BJ (cell line): ENCODE measurements around the gene ETV6. TPM values are rescaled to one million over a fixed set of nuclear protein-coding genes. Genes with fewer than 3 reads are reported as not detected.

Experiments
- CTCF ChIA-PET: fragments of 350-600 bp; formaldehyde crosslinking; extraction: SDS; loops from one replicate; lab custom pipeline; 2021; ENCODE audit warnings: antibody characterized with exemption, inconsistent platforms; lab: Yijun Ruan, JAX
- POLR2A ChIA-PET: fragments of 300-600 bp; sonication (Branson Sonifier 250); formaldehyde crosslinking; extraction: SDS; loops from one replicate; lab custom pipeline; 2021; ENCODE audit warnings: antibody characterized with exemption; lab: Charles Lee
- DNase-seq: peaks from one replicate; pipeline ENCODE4 v3.0.0-alpha.2; 2011; ENCODE audit warnings: low read depth
- H3K27me3 ChIP-seq: 2 replicates; pipeline ENCODE4 v1.6.0; 2011; ENCODE audit warnings: low read length; ENCODE audit not compliant: control insufficient read depth, insufficient read depth
- H3K36me3 ChIP-seq: 2 replicates; pipeline ENCODE4 v1.5.1; 2011; ENCODE audit warnings: low read length; ENCODE audit not compliant: control insufficient read depth, insufficient read depth
- H3K4me3 ChIP-seq: 2 replicates; pipeline ENCODE4 v1.5.1; 2011; ENCODE audit warnings: low read depth, mild to moderate bottlenecking, control low read depth, low read length
- polyA plus RNA-seq: library from polyadenylated mRNA; depleted of rRNA; stranded (reverse); fragments of >200 nt; gene quantifications from 2 replicates; pipeline ENCODE4 v1.2.3, GENCODE V29; 2011
- TF ChIP-seq, protein P1 (sequence below): IDR thresholded peaks from 2 replicates; pipeline ENCODE4 v1.5.1; 2011; ENCODE audit warnings: low read depth, mild to moderate bottlenecking, control low read depth, inconsistent platforms, low read length, moderate library complexity; ENCODE audit not compliant: insufficient read depth

ETV6 gene
- polyA plus RNA-seq, 1 experiment: 10.7 TPM

DNA sequence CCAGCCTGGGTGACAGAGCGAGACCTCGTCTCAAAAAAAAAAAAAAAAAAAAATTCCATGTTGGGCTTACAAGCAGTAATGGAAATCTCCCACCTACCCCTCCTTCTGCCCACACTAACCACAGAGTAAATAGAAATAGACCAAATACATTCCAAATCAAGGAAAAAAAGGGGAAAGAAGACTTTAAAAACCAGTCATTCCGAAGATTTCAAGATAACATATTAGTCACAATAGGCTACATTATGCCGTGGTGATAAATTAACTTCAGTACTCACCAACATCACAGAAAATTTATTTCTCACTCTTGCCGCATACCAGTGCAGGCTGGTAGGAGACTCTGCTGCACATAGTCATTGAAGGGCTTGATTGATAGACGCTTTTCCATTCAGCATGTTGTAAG lies 15.5 kb upstream of the ETV6 start:
- ChIA-PET POLR2A (no interaction called here), CTCF (no interaction called here)
- H3K27me3 ChIP-seq: no peaks in the 10 kb centered on the region
- no peak overlapping the region for H3K4me3 ChIP-seq
- no peaks in the 10 kb centered on the region for H3K36me3 ChIP-seq
- peak; percentile 46 for DNase-seq
- TF ChIP-seq, protein P1, sequence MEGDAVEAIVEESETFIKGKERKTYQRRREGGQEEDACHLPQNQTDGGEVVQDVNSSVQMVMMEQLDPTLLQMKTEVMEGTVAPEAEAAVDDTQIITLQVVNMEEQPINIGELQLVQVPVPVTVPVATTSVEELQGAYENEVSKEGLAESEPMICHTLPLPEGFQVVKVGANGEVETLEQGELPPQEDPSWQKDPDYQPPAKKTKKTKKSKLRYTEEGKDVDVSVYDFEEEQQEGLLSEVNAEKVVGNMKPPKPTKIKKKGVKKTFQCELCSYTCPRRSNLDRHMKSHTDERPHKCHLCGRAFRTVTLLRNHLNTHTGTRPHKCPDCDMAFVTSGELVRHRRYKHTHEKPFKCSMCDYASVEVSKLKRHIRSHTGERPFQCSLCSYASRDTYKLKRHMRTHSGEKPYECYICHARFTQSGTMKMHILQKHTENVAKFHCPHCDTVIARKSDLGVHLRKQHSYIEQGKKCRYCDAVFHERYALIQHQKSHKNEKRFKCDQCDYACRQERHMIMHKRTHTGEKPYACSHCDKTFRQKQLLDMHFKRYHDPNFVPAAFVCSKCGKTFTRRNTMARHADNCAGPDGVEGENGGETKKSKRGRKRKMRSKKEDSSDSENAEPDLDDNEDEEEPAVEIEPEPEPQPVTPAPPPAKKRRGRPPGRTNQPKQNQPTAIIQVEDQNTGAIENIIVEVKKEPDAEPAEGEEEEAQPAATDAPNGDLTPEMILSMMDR: no peak

DNA sequence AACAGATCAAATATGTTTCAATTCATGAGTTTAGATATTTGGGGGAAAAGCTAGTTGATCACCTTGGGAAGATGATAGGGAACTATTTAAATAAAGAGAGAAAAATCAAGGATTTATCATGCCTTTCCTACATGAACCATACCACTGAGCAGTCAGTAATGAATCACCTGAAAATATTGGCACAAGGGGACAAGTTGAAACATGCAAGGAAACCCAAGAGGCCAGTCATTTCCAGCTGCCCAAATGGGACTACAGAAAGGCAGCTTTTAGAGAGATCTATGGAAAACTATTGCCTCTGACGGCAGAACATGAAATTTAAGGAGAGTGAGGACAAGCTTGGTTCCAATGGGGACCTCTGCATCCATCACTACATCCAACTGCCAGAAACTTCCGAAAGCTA lies 14.1 kb upstream of the ETV6 start:
- no peaks in the 10 kb centered on the region for H3K27me3 ChIP-seq
- no peak for DNase-seq
- H3K36me3 ChIP-seq: no peaks in the 10 kb centered on the region
- CTCF ChIA-PET: no interaction called here
- no peak overlapping the region for H3K4me3 ChIP-seq
- POLR2A ChIA-PET: no interaction called here
- TF ChIP-seq, protein P1: no peak

DNA sequence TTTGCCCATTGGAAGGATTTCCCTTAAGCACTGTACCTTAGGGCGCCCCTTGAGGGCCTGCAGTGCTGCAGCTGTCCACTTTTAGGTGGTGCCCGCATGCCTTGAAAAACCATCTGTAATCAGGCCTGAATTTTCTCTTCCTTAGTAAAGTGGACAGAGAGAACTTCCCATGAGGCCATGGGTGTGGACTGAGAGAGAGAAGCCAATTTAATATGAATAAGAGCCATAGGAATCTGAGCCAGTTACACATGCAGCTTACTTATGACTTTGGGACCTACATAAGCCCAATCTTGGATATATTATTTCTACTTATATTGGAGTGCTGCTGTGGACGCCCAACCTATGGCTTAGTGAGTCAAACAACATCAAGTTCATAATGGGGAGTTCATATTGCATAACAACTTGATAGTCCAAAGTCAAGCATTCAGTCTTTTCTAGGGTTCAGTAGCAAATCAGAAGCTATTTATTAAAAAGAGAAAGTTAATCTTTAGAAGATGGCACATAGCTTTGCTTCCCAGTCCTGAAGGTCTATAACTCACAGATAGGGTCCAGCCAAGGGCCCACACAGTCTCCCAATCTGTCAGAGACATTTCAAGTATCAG lies 11.1 kb upstream of the ETV6 start:
- TF ChIP-seq, protein P1: no peak
- ChIA-PET CTCF (interaction anchor here (0.8 to 1.2 kb wide), 3 partner anchors 10 to 371 kb away, joined by 3 to 5 read pairs (median 3); no protein-coding TSS in a partner anchor), POLR2A (no interaction called here)
- H3K36me3 ChIP-seq: no peaks in the 10 kb centered on the region
- DNase-seq: no peak
- no peaks in the 10 kb centered on the region for H3K27me3 ChIP-seq
- no peak overlapping the region for H3K4me3 ChIP-seq

DNA sequence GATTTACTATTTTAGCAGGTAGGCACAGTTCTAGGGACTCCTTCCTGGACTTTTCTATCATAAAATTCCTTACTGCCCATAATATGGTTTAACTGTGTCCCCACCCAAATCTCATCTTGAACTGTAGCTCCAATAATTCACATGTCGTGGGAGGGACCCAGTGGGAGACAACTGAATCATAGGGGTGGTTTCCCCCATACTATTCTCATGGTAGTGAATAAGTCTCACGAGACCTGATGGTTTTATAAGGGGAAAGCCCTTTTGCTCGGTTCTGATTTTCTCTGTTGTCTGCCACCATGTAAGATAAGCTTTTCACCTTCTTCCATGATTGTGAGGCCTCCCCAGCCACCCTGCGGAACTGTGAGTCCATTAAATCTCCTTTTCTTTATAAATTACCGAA lies 10.0 kb upstream of the ETV6 start:
- ChIA-PET POLR2A (no interaction called here), CTCF (interaction anchor here (1.4 kb wide), 1 partner anchor 16 kb away, joined by 3 read pairs; no protein-coding TSS in a partner anchor)
- no peak overlapping the region for H3K4me3 ChIP-seq

DNA sequence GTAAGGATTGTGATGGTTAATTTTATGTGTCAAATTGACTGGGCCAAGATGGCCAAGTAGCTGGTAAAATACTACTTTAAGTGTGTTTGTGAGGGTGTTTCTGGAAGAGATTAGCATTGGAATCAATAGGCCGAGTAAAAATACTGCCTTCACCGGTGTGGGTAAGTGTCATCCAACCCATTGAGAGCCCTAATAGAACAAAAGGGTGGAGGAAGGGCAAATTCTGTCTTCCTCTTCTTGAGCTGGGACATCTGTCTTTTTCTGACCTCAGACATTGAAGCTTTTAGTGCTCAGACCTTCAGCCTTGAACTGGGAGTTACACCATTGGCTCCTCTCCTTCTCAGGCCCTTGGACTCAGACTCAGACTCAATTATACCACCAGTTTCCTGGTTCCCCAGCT lies 8.0 kb upstream of the ETV6 start:
- Histone ChIP-seq H3K27me3 (no peaks in the 10 kb centered on the region), H3K36me3 (no peaks in the 10 kb centered on the region), H3K4me3 (no peak overlapping the region)
- TF ChIP-seq, protein P1: no peak
- POLR2A ChIA-PET: no interaction called here
- DNase-seq: no peak
- CTCF ChIA-PET: interaction anchor here (0.9 kb wide), 1 partner anchor 16 kb away, joined by 3 read pairs; no protein-coding TSS in a partner anchor

More for the DNA sequence above, 10.0 kb upstream of the ETV6 start:
- DNase-seq: no peak
- no peaks in the 10 kb centered on the region for H3K36me3 ChIP-seq
- TF ChIP-seq, protein P1: no peak
- H3K27me3 ChIP-seq: no peaks in the 10 kb centered on the region
